LNCaP clone FGC (cell line): Measurements from ENCODE around the gene RAPGEF2.

Experiments
- DNase-seq: peaks from one replicate; pipeline ENCODE4 v3.0.0-alpha.2; 2011; ENCODE audit warnings: low read depth
- H3K4me3 ChIP-seq: 2 replicates; pipeline ENCODE4 v1.5.1; 2011; ENCODE audit warnings: mild to moderate bottlenecking, low read depth, low read length, control low read depth
- TF ChIP-seq, protein P1 (sequence below): IDR thresholded peaks from 2 replicates; pipeline ENCODE4 v1.5.1; 2012; ENCODE audit warnings: mild to moderate bottlenecking; ENCODE audit not compliant: control insufficient read depth, insufficient read depth; ENCODE audit errors: extremely low read depth

Gene RAPGEF2

DNA sequence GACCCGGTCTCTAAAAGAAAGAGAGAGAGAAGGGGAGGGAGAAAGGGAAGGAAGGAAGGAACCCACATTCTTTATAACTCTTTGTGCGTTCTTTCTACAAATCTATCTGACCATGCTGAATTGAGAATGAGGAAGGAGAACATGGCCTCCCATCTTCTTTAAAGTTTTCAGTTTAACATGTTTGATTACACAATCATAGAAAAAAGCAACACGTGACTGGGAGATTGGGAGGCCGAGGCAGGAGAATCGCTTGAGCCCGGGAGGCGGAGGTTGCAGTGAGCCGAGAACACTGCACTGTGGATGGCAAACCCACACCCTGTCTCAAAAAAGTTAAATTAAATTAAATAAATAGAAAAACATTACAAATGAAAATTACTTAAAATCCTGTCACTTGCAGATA lies 254.5 kb downstream of the RAPGEF2 start:
- TF ChIP-seq, protein P1, sequence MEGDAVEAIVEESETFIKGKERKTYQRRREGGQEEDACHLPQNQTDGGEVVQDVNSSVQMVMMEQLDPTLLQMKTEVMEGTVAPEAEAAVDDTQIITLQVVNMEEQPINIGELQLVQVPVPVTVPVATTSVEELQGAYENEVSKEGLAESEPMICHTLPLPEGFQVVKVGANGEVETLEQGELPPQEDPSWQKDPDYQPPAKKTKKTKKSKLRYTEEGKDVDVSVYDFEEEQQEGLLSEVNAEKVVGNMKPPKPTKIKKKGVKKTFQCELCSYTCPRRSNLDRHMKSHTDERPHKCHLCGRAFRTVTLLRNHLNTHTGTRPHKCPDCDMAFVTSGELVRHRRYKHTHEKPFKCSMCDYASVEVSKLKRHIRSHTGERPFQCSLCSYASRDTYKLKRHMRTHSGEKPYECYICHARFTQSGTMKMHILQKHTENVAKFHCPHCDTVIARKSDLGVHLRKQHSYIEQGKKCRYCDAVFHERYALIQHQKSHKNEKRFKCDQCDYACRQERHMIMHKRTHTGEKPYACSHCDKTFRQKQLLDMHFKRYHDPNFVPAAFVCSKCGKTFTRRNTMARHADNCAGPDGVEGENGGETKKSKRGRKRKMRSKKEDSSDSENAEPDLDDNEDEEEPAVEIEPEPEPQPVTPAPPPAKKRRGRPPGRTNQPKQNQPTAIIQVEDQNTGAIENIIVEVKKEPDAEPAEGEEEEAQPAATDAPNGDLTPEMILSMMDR = no peak
- no peak overlapping the region for H3K4me3 ChIP-seq
- no peak for DNase-seq

DNA sequence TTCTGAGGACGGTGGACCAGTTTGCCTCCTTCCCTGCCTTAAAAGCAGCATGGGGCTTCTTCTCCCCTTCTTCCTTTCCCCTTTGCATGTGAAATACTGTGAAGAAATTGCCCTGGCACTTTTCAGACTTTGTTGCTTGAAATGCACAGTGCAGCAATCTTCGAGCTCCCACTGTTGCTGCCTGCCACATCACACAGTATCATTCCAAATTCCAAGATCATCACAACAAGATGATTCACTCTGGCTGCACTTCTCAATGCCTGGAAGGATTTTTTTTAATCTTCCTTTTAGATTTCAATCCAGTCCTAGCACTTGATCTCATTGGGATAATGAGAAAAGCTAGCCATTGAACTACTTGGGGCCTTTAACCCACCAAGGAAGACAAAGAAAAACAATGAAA lies 255.3 kb downstream of the RAPGEF2 start:
- TF ChIP-seq, protein P1 = no peak
- H3K4me3 ChIP-seq = no peak overlapping the region

DNA sequence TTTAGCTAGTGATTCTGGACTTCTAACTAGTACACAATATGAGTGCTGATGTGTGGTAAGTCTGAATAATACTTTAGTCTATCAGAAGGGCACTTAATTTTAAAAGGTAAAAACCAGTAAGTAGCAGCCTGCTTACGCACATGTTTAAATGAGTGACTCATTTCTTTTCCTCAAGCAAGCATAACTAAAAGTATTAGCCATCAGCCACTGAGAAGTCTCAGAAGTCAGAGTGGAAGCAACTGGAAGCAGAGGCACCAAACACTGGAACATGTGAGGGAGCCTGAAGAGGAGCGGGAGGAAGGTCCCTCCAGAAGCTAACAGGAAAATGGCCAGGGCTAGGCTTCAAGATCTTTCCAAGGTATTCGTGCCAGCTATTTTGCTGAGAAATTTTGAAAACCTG lies 257.7 kb downstream of the RAPGEF2 start:
- no peak for DNase-seq
- TF ChIP-seq, protein P1 = no peak
- H3K4me3 ChIP-seq = no peak overlapping the region

More for the DNA sequence above, 255.3 kb downstream of the RAPGEF2 start:
- DNase-seq = no peak

DNA sequence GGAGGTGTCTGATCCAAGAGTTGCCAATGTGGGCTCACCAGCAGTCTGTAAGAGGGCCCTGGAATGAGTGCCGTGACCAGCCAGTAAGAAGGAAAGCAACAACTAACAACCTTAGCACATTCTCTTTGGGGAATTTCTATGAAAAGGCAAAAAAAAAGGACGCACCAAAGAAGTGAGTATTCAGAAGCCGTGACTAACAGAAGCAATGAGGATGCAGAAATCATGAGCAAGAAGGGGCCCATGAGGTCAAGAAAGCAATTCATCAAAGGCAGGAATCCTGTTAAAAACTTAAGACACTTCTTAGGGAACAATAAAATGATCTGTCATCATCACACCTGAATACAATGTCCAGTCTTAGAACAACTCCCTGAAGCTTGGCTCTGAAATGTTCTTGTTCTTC lies 260.5 kb downstream of the RAPGEF2 start:
- TF ChIP-seq, protein P1 = no peak
- no peak for DNase-seq
- H3K4me3 ChIP-seq = no peak overlapping the region

DNA sequence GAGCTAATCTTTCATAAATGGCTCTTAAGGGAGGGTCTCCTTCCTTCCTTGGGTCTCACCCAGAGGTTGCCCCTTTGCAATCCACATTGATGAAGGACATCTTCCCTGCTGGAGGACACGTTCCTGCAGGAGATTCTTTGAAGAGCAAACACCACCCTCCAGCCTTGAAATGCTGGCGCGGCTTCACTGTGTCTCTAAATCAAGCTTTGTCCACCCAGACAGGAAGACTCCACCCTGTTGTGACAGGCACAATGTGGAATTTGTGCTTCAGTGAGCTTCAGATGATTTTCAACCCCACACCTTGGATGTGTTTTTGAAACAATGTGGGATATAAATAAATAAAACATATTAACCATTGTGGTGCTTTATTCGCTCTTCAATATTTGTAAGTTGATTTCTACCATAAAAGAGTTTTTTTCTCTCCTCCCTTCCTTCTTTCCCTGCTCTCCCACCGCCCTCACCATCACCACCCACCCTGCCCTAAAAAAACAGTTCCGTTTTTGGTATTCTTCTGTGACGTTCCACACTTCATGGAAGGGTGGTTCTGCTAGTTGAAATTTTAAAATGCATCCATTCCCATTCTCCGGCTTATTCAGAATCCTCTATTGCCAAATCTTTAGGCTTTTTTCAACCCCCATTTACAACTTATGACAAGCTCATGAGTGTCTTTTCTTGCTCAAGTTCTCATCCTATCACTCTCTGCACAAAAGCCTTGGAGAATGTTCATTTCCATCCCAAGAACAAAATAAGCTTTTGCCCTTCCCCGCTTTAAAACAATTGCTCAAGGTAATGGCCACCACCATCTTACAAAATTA lies 264.3 kb downstream of the RAPGEF2 start:
- H3K4me3 ChIP-seq = no peak overlapping the region
- no peak for DNase-seq
- TF ChIP-seq, protein P1 = no peak

DNA sequence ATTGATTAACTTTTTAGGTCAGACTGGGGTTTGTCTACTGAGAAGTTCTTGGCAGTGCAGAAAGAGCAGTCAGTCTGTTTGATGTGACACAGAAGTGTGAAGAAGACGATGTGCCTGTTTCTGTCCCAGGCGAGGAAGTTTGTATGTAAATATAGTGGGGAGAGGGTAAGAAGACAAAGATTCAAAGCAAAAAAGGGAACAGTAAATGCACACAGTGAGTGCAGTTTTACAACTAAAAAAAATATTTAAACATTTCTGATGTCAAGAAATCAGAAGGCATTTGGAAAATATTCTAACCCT lies 264.9 kb downstream of the RAPGEF2 start:
- no peak for DNase-seq
- no peak overlapping the region for H3K4me3 ChIP-seq
- TF ChIP-seq, protein P1 = no peak

DNA sequence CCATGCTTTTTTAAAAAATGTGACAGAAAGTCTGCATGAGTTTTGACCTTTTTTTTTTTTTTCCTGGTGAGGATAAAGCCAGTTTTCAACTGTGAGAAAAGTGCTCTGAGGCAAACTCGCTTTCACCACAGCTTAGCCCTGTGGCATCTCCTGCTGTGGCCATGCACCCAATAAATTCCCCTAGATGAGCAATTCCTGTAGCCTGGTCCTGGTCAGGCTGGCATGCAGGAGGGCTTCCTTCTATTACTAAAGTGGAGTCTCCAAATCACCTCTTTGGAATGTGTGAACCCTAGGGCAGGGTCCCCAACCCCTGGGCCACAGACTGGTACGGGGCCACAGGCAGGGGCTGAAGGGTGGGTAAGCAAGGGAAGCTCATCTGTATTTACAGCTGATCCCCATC lies 265.4 kb downstream of the RAPGEF2 start:
- TF ChIP-seq, protein P1 = no peak
- H3K4me3 ChIP-seq = no peak overlapping the region
- no peak for DNase-seq
